ENCODE data around the gene USHBP1. TPM values are rescaled to one million over a fixed set of nuclear protein-coding genes. Genes with fewer than 3 reads are reported as not detected.
A peak's percentile ranks its signal among the peaks of the same experiment; 100 is the strongest.

The USHBP1 gene
- total and polyA plus RNA-seq, 2 donors (not counting 1 experiment from before 2014, with no cell fraction given) = 0.39 TPM; not detected in 1

- DNase-seq (peak; percentile 23), ATAC-seq (ENCODE audit: low read depth) (no peak)
- Histone ChIP-seq H4K20me1 (ENCODE audit: control insufficient read depth, insufficient read depth, low read length, poor library complexity, severe bottlenecking) (no peaks in the 10 kb centered on the region), H2AFZ (ENCODE audit: insufficient read depth, low read depth, low read length, poor library complexity, severe bottlenecking) (no peak overlapping the region), H3K36me3 (replicated peaks in 1 of 2; ENCODE audit: control extremely low read depth in 1 of 2, control insufficient read depth in 1 of 2, extremely low read depth in 1 of 2, insufficient read depth in 2 of 2, low read length in 1 of 2) (no peaks in the 10 kb centered on the region), H3K4me1 (ENCODE audit: control insufficient read depth in 2 of 2, insufficient read depth in 2 of 2, low read length in 2 of 2) (peaks cover 5 to 29% of the 10 kb centered on the region in 2 donors), H3K27me3 (replicated peaks in 1 of 4; ENCODE audit: control extremely low read depth in 1 of 4, control insufficient read depth in 3 of 4, insufficient read depth in 4 of 4, low read length in 3 of 4) (no peaks in the 10 kb centered on the region), H3K9ac (ENCODE audit: low read length) (no peak overlapping the region), H3K4me3 (ENCODE audit: control extremely low read depth in 1 of 5, extremely low read depth in 1 of 5, insufficient read depth in 1 of 5, low read depth in 2 of 5, low read length in 4 of 5) (no peak overlapping the region), H3K27ac (ENCODE audit: low read length in 2 of 2) (peak overlapping the region in 1 of 2 donors; percentile 2), H3K4me2 (replicated peaks; ENCODE audit: low read depth, low read length, poor library complexity, severe bottlenecking) (no peak overlapping the region), H3K9me3 (ENCODE audit: control extremely low read depth in 1 of 3, control insufficient read depth in 2 of 3, insufficient read depth in 1 of 3, low read length in 2 of 3) (peaks cover 0 to 2% (median 0%) of the 10 kb centered on the region in 3 donors), H3K79me2 (ENCODE audit: control insufficient read depth, insufficient read depth, low read length) (no peaks in the 10 kb centered on the region)
- Mint-ChIP-seq H3K9me3 (ENCODE audit: insufficient read depth) (no peaks in the 10 kb centered on the region), H3K4me3 (peak overlapping the region; percentile 14), H3K4me1 (peaks cover 25% of the 10 kb centered on the region), H3K27me3 (no peaks in the 10 kb centered on the region), H3K27ac (peak overlapping the region; percentile 67)
- WGBS (ENCODE audit: insufficient coverage) = 18% methylated on average over 4 of the region's 8 CpGs
- intact Hi-C loops (cut with micrococcal nuclease) = no loop called here
- POLR2A ChIA-PET = interaction anchor here (0.6 to 3.1 kb wide), 3 partner anchors 16 to 27 kb away, joined by 4 to 13 read pairs (median 6); partner anchors contain the start of genes OCEL1 and USE1
- TF ChIP-seq EZH2 (IDR thresholded peaks at IDR 0.05; ENCODE audit: borderline replicate concordance, insufficient read depth, low read depth, low read length, poor library complexity, severe bottlenecking) = no peak
- no peak for TF ChIP-seq CTCF (IDR thresholded peaks at IDR 0.05)
- CTCF ChIA-PET = interaction anchor here (0.6 to 1.1 kb wide), 6 partner anchors 19 to 175 kb away, joined by 3 to 6 read pairs (median 4); partner anchors contain the start of genes BABAM1 and USE1
These were observed 21.9 kb downstream of the USHBP1 start for GRCh38 chr19:17242431-17243208.

GRCh38 chr19:17240826-17241399, 23.6 kb downstream of the USHBP1 start:
- Histone ChIP-seq H3K4me2 (replicated peaks; ENCODE audit: low read depth, low read length, poor library complexity, severe bottlenecking) (no peak overlapping the region), H3K27me3 (replicated peaks in 1 of 4; ENCODE audit: control extremely low read depth in 1 of 4, control insufficient read depth in 3 of 4, insufficient read depth in 4 of 4, low read length in 3 of 4) (no peaks in the 10 kb centered on the region), H3K9ac (ENCODE audit: low read length) (no peak overlapping the region), H2AFZ (ENCODE audit: insufficient read depth, low read depth, low read length, poor library complexity, severe bottlenecking) (no peak overlapping the region), H3K4me3 (ENCODE audit: control extremely low read depth in 1 of 5, extremely low read depth in 1 of 5, insufficient read depth in 1 of 5, low read depth in 2 of 5, low read length in 4 of 5) (no peak overlapping the region), H3K27ac (ENCODE audit: low read length in 2 of 2) (no peak overlapping the region), H3K79me2 (ENCODE audit: control insufficient read depth, insufficient read depth, low read length) (no peaks in the 10 kb centered on the region), H4K20me1 (ENCODE audit: control insufficient read depth, insufficient read depth, low read length, poor library complexity, severe bottlenecking) (no peaks in the 10 kb centered on the region), H3K9me3 (ENCODE audit: control extremely low read depth in 1 of 3, control insufficient read depth in 2 of 3, insufficient read depth in 1 of 3, low read length in 2 of 3) (peaks cover 0 to 2% (median 0%) of the 10 kb centered on the region in 3 donors), H3K36me3 (replicated peaks in 1 of 2; ENCODE audit: control extremely low read depth in 1 of 2, control insufficient read depth in 1 of 2, extremely low read depth in 1 of 2, insufficient read depth in 2 of 2, low read length in 1 of 2) (no peaks in the 10 kb centered on the region), H3K4me1 (ENCODE audit: control insufficient read depth in 2 of 2, insufficient read depth in 2 of 2, low read length in 2 of 2) (peaks cover 0 to 19% of the 10 kb centered on the region in 2 donors)
- CTCF ChIA-PET = no interaction called here
- TF ChIP-seq EZH2 (IDR thresholded peaks at IDR 0.05; ENCODE audit: borderline replicate concordance, insufficient read depth, low read depth, low read length, poor library complexity, severe bottlenecking) (no peak), CTCF (IDR thresholded peaks at IDR 0.05) (no peak)
- Mint-ChIP-seq H3K27ac (peak overlapping the region; percentile 68), H3K4me3 (no peak overlapping the region), H3K9me3 (ENCODE audit: insufficient read depth) (no peaks in the 10 kb centered on the region), H3K4me1 (peaks cover 17% of the 10 kb centered on the region), H3K27me3 (no peaks in the 10 kb centered on the region)
- intact Hi-C loops (cut with micrococcal nuclease) = no loop called here
- no peak for DNase-seq
- POLR2A ChIA-PET = interaction anchor here (1.4 kb wide), 1 partner anchor 14 kb away, joined by 4 read pairs; no protein-coding TSS in a partner anchor
- ATAC-seq (ENCODE audit: low read depth) = no peak
- WGBS (ENCODE audit: insufficient coverage) = 96% methylated on average over 5 of the region's 6 CpGs

All from B cell (primary cell).